ENCODE data around the gene SSTR4. TPM values are rescaled to one million over a fixed set of nuclear protein-coding genes. Genes with fewer than 3 reads are reported as not detected.
"Not testable (repeated sequence)": the region's sequence is repeated elsewhere in the genome, so short reads cannot be mapped to it uniquely, and the experiment has no call there.

Gene SSTR4, protein sequence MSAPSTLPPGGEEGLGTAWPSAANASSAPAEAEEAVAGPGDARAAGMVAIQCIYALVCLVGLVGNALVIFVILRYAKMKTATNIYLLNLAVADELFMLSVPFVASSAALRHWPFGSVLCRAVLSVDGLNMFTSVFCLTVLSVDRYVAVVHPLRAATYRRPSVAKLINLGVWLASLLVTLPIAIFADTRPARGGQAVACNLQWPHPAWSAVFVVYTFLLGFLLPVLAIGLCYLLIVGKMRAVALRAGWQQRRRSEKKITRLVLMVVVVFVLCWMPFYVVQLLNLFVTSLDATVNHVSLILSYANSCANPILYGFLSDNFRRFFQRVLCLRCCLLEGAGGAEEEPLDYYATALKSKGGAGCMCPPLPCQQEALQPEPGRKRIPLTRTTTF
- total RNA-seq (2014; rRNA removed; shearing (Covaris generic)) (not detected in 2 replicates), total RNA-seq (2022) (not detected in 2 replicates), Bru-seq, nascent RNA (not detected), BruChase-seq, experiment 1, labeled RNA remaining after a 6-hour chase (not detected), BruChase-seq, experiment 2, labeled RNA remaining after a 2-hour chase (not detected)
- long read RNA-seq, result 0 reads

DNA sequence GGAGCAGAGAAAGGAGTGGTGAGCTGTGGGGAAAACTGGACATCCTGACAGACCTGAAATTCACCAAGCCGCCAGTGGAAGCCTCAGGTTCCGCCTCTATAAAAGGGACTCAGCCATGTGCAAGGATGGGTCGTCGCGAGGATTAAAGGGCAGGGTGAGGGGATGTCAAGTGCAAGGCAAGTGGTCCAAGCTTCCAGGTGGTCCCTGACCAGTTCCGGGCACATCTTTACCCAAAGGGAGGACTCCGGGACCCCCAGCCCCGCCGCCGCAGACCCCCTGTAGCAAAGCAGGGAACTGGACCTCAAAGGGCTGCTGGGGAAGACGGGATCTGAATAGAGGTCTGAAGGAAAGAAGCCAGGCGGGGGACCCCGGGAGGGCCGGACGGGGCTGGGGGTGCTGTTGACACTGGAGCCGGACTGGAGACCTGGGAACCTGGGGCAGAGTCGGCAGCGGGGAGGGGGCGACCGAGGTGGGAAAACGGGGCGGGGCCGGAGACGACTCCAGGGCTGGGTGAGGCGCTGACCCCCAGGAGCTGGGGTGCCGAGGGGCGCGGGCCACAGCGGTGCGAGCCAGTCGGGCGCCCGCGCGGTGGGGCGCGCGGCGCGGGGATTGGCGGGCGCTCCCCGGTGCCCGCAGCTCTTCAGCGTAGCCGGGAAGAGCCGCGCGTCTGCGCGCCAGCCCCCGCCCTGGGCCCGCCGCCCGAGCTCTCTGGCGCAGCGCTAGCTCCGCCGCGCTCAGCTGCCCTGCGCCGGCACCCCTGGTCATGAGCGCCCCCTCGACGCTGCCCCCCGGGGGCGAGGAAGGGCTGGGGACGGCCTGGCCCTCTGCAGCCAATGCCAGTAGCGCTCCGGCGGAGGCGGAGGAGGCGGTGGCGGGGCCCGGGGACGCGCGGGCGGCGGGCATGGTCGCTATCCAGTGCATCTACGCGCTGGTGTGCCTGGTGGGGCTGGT is at the start of gene SSTR4:
Gene SSTR4, plus strand, starts transcription at position 592 of the 951 bp plus-strand sequence. Its CDS starts 172 bp downstream, at position 764.
- Histone ChIP-seq H3K4me1 (ENCODE audit: insufficient read depth, low read length, poor library complexity, severe bottlenecking) (no peaks in the 10 kb centered on the region), H3K4me3 (ENCODE audit: low read depth, low read length, poor library complexity, severe bottlenecking) (no peak within 1 kb of the TSS), H3K9me2 (ENCODE audit: insufficient read depth, low read length) (no peaks in the 10 kb centered on the region), H2AFZ (ENCODE audit: low read length) (no peak within 1 kb of the TSS), H4K20me1 (ENCODE audit: insufficient read depth, low read length) (no peaks in the 10 kb centered on the region), H3K79me2 (ENCODE audit: insufficient read depth, low read depth, low read length) (no peaks in the 10 kb centered on the region), H3K27ac (ENCODE audit: low read depth, low read length, poor library complexity, severe bottlenecking) (no peak within 1 kb of the TSS), H3K4me2 (ENCODE audit: low read length) (no peak within 1 kb of the TSS), H3K9me3 (ENCODE audit: low read length) (no peaks in the 10 kb centered on the region), H3K36me3 (ENCODE audit: insufficient read depth, low read length) (no peaks in the 10 kb centered on the region)
- TF ChIP-seq, protein P1, sequence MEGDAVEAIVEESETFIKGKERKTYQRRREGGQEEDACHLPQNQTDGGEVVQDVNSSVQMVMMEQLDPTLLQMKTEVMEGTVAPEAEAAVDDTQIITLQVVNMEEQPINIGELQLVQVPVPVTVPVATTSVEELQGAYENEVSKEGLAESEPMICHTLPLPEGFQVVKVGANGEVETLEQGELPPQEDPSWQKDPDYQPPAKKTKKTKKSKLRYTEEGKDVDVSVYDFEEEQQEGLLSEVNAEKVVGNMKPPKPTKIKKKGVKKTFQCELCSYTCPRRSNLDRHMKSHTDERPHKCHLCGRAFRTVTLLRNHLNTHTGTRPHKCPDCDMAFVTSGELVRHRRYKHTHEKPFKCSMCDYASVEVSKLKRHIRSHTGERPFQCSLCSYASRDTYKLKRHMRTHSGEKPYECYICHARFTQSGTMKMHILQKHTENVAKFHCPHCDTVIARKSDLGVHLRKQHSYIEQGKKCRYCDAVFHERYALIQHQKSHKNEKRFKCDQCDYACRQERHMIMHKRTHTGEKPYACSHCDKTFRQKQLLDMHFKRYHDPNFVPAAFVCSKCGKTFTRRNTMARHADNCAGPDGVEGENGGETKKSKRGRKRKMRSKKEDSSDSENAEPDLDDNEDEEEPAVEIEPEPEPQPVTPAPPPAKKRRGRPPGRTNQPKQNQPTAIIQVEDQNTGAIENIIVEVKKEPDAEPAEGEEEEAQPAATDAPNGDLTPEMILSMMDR (conservative IDR thresholded peaks at IDR 0.05; ENCODE audit: low read length), result no peak
- no peak for TF ChIP-seq EZH2phosphoT487 (IDR thresholded peaks at IDR 0.05; ENCODE audit: borderline replicate concordance, low read depth, low read length)
- DNase-seq (ENCODE audit: low spot score), result no peak
- ChIA-PET POLR2A (no interaction called here), CTCF (ENCODE audit: unreplicated experiment) (no interaction called here)
- BruUV-seq (replicated peaks), result no TSS peak
- intact Hi-C loops (cut with micrococcal nuclease; ENCODE audit: unreplicated experiment), result no loop called here

DNA sequence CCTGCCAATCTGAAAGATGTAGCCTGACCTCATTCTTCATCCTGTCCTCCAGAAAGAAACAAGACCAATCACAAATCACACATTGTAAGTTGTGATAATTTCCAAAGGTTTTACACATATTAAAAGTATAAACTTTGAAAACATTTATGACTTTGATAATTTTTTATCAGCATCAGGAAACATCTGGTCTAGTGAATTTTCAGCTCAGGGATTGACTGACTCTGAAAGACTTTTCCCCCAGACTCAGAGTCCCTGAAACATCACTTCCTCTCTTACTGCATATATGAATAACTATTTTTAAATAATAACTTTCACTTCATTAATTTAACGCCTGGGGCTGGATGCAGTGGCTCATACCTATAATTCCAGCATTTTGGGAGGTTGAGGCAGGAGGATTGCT is 48.5 kb upstream of the SSTR4 start:
- Histone ChIP-seq H2AFZ (ENCODE audit: low read length) (no peak overlapping the region), H4K20me1 (ENCODE audit: insufficient read depth, low read length) (no peaks in the 10 kb centered on the region), H3K9me3 (ENCODE audit: low read length) (no peaks in the 10 kb centered on the region), H3K27ac (ENCODE audit: low read depth, low read length, poor library complexity, severe bottlenecking) (no peak overlapping the region), H3K4me2 (ENCODE audit: low read length) (no peak overlapping the region), H3K4me1 (ENCODE audit: insufficient read depth, low read length, poor library complexity, severe bottlenecking) (no peaks in the 10 kb centered on the region), H3K36me3 (ENCODE audit: insufficient read depth, low read length) (no peaks in the 10 kb centered on the region), H3K4me3 (ENCODE audit: low read depth, low read length, poor library complexity, severe bottlenecking) (no peak overlapping the region), H3K79me2 (ENCODE audit: insufficient read depth, low read depth, low read length) (no peaks in the 10 kb centered on the region), H3K9me2 (ENCODE audit: insufficient read depth, low read length) (no peaks in the 10 kb centered on the region)
- TF ChIP-seq, protein P1 (conservative IDR thresholded peaks at IDR 0.05; ENCODE audit: low read length), result no peak
- no peak for TF ChIP-seq EZH2phosphoT487 (IDR thresholded peaks at IDR 0.05; ENCODE audit: borderline replicate concordance, low read depth, low read length)
- POLR2A ChIA-PET, result no interaction called here
- intact Hi-C loops (cut with micrococcal nuclease; ENCODE audit: unreplicated experiment), result no loop called here
- no peak for DNase-seq (ENCODE audit: low spot score)
- CTCF ChIA-PET (ENCODE audit: unreplicated experiment), result no interaction called here
- BruUV-seq (replicated peaks), result no TSS peak

DNA sequence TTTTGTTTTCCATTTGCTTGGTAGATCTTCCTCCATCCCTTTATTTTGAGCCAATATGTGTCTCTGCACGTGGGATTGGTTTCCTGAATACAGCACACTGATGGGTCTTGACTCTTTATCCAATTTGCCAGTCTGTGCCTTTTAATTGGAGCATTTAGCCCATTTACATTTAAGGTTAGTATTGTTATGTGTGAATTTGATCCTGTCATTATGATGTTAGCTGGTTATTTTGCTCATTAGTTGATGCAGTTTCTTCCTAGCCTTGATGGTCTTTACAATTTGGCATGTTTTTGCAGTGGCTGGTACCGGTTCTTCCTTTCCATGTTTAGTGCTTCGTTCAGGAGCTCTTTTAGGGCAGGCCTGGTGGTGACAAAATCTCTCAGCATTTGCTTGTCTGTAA is 43.7 kb upstream of the SSTR4 start:
- H3K27ac ChIP-seq (ENCODE audit: low read depth, low read length, poor library complexity, severe bottlenecking); H3K9me2 ChIP-seq (ENCODE audit: insufficient read depth, low read length); CTCF ChIA-PET (ENCODE audit: unreplicated experiment); H3K4me1 ChIP-seq (ENCODE audit: insufficient read depth, low read length, poor library complexity, severe bottlenecking); intact Hi-C loops (cut with micrococcal nuclease; ENCODE audit: unreplicated experiment); H3K79me2 ChIP-seq (ENCODE audit: insufficient read depth, low read depth, low read length); H3K9me3 ChIP-seq (ENCODE audit: low read length); H3K4me2 ChIP-seq (ENCODE audit: low read length); H2AFZ ChIP-seq (ENCODE audit: low read length); POLR2A ChIA-PET; DNase-seq (ENCODE audit: low spot score); H3K36me3 ChIP-seq (ENCODE audit: insufficient read depth, low read length); H3K4me3 ChIP-seq (ENCODE audit: low read depth, low read length, poor library complexity, severe bottlenecking); H4K20me1 ChIP-seq (ENCODE audit: insufficient read depth, low read length); BruUV-seq (replicated peaks): not testable (repeated sequence)
